ENCODE measurements around the gene PLCG2.
"Not testable (repeated sequence)": the region's sequence is repeated elsewhere in the genome, so short reads cannot be mapped to it uniquely, and the experiment has no call there.

PLCG2 gene

DNA sequence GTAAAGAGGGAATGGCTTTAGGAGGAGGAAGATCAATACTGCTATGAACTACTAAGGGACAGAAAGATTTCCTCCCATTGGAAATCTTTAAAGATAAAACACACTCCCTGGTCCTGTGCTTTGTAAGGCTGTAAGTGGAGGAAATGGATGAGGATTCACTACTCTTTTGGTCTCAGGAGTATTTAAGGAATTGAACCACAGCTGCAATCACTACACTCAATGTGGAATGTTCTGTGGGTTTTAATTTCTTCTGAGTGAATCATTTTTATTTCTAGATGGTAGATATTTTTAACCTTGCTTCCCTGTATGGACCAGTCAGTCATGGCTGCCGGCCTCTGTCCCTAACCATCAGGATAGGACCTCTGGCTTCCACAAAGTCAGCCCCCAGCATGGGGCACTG lies 166.6 kb downstream of the PLCG2 start:
- DNase-seq, result no peak

GRCh38 chr16:81946206-81946605 lies 167.1 kb downstream of the PLCG2 start:
- no peak for DNase-seq

DNA sequence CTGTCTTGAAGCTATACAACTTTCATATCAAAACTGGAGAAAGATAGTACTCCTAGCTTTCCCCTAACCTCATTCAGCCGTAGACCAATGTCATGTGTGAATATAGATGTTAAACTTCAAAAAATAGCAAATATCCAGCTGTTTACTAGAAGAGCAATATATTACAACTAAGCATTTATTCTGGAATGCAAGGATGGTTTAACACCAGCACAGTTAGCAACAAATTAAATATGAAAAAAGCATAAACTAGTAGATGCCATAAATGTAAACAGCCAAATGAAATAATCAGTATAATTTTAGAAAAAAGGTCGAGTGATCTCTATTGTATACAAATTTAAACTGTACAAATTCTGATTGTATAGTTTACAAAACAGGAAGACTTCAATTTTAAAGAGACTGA lies 172.5 kb downstream of the PLCG2 start:
- DNase-seq, result no peak

DNA sequence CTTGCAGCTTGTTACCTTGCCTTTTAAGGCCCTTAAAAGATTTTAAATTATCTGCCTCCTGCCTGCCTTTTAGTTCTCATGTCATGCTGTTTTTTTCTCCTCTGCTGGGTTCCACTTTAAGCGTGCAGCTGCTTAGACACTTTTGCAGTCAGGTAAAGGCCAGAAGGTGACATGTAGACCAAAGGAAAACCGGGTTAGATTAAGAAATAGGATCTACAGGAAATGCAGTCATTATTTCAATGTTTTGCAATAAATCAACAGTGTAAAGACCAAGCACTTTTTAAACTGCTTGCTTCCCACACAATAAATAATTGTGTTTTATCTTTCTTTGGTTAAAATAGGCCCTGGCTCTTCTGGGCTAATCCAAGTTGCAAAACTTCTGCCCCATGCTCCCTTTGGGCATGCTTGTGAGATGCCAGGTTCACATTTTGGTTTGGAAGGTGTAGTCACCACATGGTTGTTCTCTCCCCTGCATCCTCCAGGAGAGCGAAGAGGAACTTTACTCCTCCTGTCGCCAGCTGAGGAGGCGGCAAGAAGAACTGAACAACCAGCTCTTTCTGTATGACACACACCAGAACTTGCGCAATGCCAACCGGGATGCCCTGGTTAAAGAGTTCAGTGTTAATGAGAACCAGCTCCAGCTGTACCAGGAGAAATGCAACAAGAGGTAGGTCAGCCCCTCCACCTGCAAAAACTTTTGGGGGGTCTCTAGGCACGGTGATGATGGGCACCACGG lies 177.3 kb downstream of the PLCG2 start:
- peak; percentile 24 to 26 for DNase-seq

DNA sequence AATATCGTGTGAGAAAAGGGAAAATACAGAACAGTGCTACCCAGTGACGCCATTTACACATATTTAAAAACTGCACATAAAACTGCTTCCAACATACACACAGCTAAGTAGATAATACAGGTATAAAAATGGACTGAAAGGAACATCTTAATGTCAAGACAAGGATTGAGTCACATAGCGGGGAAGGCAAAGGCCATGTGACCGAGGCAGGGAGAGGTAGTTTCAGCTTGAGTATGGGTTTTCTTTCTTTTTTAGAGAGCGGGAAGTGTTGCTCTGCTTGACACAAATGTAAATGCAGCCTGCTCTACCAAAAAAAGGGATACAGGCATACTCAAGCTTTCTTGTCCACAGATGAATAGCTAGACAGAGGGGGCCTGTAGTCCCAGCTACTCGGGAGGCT lies 185.7 kb downstream of the PLCG2 start:
- DNase-seq, result no peak

GRCh38 chr16:81967358-81967757 lies 188.3 kb downstream of the PLCG2 start:
- DNase-seq, result peak in 1 of 2 experiments; percentile 3

GRCh38 chr16:81971853-81972252 lies 192.8 kb downstream of the PLCG2 start:
- DNase-seq, result no peak

- DNase-seq, result no peak
Measured at GRCh38 chr16:81973737-81974136, 194.6 kb downstream of the PLCG2 start.

GRCh38 chr16:81975637-81976036 lies 196.5 kb downstream of the PLCG2 start:
- DNase-seq, result no peak

GRCh38 chr16:81977335-81977942 lies 198.3 kb downstream of the PLCG2 start:
- DNase-seq, result not testable (repeated sequence)

DNA sequence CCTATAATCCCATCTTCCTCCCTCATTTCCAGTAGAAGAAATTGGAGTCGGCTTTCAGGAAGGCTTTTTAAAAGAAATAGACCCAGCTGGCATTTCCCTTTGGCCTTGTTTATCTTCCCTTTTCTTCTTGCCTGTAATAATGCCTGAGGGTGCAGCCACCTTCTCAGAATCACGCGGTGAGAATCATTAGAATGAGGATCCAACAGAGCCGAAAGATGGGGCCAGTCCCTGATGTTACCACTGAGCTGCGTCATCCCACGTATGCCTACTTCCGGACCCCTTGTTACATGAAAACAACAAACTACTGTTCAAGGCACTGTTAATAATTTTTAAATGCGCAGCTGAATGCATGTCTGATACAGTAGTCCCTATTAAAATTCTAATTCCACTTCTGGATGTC lies 208.0 kb downstream of the PLCG2 start:
- DNase-seq, result no peak

DNA sequence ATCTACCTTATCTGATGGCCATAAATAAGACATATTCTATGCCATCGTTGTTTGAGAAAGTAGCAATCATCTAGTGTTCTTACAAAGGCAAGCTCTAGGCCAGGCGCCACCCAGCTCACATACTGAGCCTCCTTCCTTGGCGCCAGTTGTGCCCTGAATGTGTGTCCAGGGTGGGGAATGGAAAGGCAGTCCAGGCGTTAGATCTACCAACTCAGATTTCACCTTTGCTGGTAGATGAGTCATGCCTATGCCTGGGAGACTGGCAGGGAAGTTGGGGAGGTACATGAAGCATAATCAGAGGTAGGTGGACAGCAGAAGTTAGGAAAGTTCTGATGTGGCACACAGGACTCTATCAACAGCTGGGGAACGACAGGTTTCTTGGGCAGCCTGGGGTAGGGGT lies 208.6 kb downstream of the PLCG2 start:
- no peak for DNase-seq

- DNase-seq, result no peak
Measured at GRCh38 chr16:81992859-81993258, 213.8 kb downstream of the PLCG2 start.

- no peak for DNase-seq
Measured at GRCh38 chr16:81994485-81994884, 215.4 kb downstream of the PLCG2 start.

GRCh38 chr16:81995651-81996050 lies 216.6 kb downstream of the PLCG2 start:
- no peak for DNase-seq

DNA sequence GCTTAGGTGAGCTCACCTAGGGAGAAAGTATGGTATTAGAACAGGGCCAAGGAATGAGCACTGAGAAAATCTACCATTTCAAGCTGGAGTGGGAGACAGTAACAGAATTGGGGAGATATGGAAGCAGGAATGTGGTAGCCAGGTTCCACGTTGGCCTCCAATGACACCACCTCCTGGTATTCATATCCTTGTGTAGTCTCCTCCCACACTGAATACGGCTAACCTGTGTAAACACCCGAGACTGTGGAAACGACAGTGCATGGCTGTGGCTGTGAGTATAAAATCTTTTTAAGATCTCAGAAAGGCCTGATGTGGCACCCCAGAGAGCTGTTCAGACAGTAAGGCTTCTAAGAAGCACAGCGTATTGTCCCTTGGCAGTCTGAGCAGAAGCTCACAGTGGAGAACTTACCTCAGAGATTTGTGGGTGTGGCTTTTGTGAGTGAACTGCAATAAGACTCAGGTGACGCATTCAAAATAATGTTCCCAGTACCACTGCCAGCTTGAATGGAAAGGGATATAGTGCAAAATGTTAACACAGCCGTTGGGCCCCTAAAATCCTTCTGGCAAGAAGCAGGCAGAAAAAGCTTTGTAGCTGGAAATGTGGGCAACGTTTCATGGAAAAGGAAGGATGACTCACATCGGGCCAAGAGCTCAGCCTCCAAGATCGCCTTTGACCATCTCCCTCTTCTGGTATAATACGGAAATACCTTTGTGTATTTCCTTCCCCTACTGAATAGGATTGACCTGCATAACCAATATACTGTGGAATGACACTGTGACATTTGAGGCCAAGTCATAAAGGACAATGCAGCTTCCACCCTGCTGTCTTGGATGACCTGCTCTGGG lies 217.8 kb downstream of the PLCG2 start:
- DNase-seq, result peak; percentile 41 to 44

DNA sequence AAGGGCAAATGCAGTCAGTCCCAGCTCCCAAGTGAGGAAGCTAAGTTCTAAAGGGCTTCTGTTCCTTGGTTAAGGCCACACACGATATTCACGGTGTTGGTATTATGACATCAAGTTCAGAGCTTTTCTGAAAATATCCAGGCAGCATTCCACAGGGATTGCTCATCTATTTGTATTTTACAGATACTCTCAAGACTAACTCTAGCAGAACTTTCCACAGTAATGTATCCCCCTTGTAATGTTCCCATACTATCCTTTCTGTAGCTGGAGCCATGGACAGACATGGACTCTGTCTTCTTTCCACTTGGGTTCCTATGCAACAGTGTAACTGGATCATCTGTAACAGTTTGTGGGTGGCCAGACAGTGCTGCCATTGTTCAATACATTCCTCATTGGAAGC lies 218.6 kb downstream of the PLCG2 start:
- no peak for DNase-seq

DNA sequence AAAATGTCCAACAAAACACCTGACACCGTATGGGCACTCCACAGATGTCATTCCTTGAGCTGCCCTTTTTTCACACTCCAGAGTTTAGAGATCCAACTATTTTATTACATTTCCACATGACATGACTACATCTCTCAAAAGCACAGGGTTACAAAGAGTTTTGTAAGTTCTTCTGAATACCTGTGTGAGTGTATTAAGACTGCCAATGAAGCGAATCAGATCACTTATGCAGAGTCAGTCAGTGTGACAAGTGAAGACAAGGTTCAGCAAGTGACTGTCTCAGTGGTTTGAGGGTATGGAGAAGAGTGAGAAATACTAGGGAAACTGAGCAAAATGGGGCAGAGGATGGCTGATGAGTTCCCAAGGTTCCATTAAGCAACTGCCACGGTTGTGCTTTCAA lies 223.7 kb downstream of the PLCG2 start:
- DNase-seq, result no peak

- DNase-seq, result no peak
Measured at GRCh38 chr16:82004601-82005000, 225.5 kb downstream of the PLCG2 start.

DNA sequence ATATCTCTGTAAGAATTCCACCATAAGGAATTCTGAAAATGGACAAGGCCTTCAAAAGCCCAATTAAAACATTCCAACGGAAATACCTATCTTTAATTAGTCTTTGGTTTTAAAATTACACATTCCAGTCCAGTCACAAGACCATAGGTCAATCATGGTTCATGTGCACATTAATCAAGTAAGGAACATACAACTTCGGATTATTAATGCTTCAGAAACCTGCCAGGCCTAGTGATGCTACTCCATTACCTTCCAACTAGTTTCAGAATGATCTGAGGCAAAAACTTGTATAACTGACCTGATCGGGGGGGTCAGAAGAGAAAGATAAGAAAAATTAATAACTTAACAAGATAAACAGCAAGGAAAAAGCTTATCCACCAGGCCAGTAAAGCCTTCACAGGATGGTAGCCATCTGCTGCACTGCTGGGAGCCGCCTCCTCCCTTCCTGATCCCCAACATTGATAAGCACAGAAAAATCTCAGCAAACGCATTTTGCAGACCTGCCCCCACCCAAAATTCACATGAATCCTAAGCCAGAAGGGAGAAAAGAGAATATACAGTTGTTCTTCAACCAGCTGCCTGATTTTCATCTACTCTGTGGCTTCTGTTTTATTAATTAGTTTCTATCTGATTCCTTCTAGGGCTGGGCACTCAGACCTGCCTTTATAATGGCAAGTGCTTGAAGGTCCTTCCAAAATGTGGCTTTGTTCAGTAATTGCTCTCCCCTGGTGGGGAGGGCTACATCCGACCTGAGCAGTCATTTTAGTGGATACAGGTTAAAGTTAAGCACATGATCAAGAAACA lies 226.1 kb downstream of the PLCG2 start:
- DNase-seq, result no peak

- DNase-seq, result no peak
Measured at GRCh38 chr16:82006036-82006435, 226.9 kb downstream of the PLCG2 start.

GRCh38 chr16:82007189-82007588 lies 228.1 kb downstream of the PLCG2 start:
- DNase-seq, result no peak
